Activated CD4-positive, alpha-beta T cell treated with anti-CD3 and anti-CD28 coated beads, Interleukin-2, amount 10 ng/mL, durations not matched to agents 24 days and 14 days (primary cell): ENCODE data around the gene ZNF611. TPM values are rescaled to one million over a fixed set of nuclear protein-coding genes. Genes with fewer than 3 reads are reported as not detected.
"Not testable (repeated sequence)": the region's sequence is repeated elsewhere in the genome, so short reads cannot be mapped to it uniquely, and the experiment has no call there.

Experiments
- DNase-seq: peaks from one replicate; pipeline ENCODE4 v3.0.0; 2022
- H3K27ac Mint-ChIP-seq: one replicate; pipeline ENCODE4 v1.8.0; 2022; ENCODE audit warnings: mild to moderate bottlenecking, mixed read lengths
- H3K27me3 Mint-ChIP-seq: one replicate; pipeline ENCODE4 v1.8.0; 2022; ENCODE audit warnings: mixed read lengths
- H3K36me3 Mint-ChIP-seq: one replicate; pipeline ENCODE4 v1.8.0; 2022; ENCODE audit warnings: low read depth, mild to moderate bottlenecking, mixed read lengths
- H3K4me1 Mint-ChIP-seq: one replicate; pipeline ENCODE4 v1.8.0; 2021; ENCODE audit warnings: mixed read lengths
- H3K4me3 Mint-ChIP-seq: one replicate; pipeline ENCODE4 v1.8.0; 2022; ENCODE audit warnings: mild to moderate bottlenecking, moderate library complexity, mixed read lengths
- H3K9me3 Mint-ChIP-seq: one replicate; pipeline ENCODE4 v1.8.0; 2021; ENCODE audit warnings: mixed read lengths
- intact Hi-C: fragments of 100-400 bp; cut with micrococcal nuclease; formaldehyde crosslinking; loops from one replicate; pipeline ENCODE4 v1.15.1; 2023
- total RNA-seq: library from RNA; stranded (reverse); gene quantifications from 2 replicates; pipeline ENCODE4 v1.2.3, GENCODE V29; 2022

The ZNF611 gene
- total RNA-seq: 15.9 and 18.2 TPM in 2 replicates

GRCh38 chr19:52734893-52735661, at the start of gene ZNF611:
ZNF611 (minus strand) TSS chr19:52735044; CDS start chr19:52715894, 19,150 bp downstream.
- intact Hi-C loops: loop anchor here (1.0 to 10.0 kb wide), 10 partner anchors 45 to 598 kb away; partner anchors contain the start of genes ZNF320, ZNF347, ZNF600 and ZNF808
- no peaks in the 10 kb centered on the region for H3K27me3 Mint-ChIP-seq
- peaks cover 31% of the 10 kb centered on the region for H3K36me3 Mint-ChIP-seq
- H3K4me3 Mint-ChIP-seq: peak within 1 kb of the TSS; percentile 92
- DNase-seq: peak; percentile 100
- H3K4me1 Mint-ChIP-seq: peaks cover 19% of the 10 kb centered on the region
- peaks cover 3% of the 10 kb centered on the region for H3K9me3 Mint-ChIP-seq
- H3K27ac Mint-ChIP-seq: peak within 1 kb of the TSS; percentile 88

- not testable (repeated sequence) for H3K27ac Mint-ChIP-seq, H3K4me3 Mint-ChIP-seq, DNase-seq, H3K27me3 Mint-ChIP-seq
- Mint-ChIP-seq H3K36me3 (peaks cover 72% of the 10 kb centered on the region), H3K4me1 (peaks cover 43% of the 10 kb centered on the region), H3K9me3 (peaks cover 20% of the 10 kb centered on the region)
- intact Hi-C loops: loop anchor here (10.0 kb wide), 1 partner anchor 142 kb away; the partner anchor contains the start of gene ZNF888
Measured at GRCh38 chr19:52782864-52783263, 48.0 kb upstream of the ZNF611 start.

GRCh38 chr19:52778811-52779210, 44.0 kb upstream of the ZNF611 start:
- peak overlapping the region; percentile 47 for H3K4me3 Mint-ChIP-seq
- intact Hi-C loops: no loop called here
- H3K9me3 Mint-ChIP-seq: peaks cover 33% of the 10 kb centered on the region
- peaks cover 22% of the 10 kb centered on the region for H3K4me1 Mint-ChIP-seq
- DNase-seq: peak; percentile 74
- H3K36me3 Mint-ChIP-seq: peaks cover 88% of the 10 kb centered on the region
- H3K27ac Mint-ChIP-seq: peak overlapping the region; percentile 77
- H3K27me3 Mint-ChIP-seq: no peaks in the 10 kb centered on the region

DNA sequence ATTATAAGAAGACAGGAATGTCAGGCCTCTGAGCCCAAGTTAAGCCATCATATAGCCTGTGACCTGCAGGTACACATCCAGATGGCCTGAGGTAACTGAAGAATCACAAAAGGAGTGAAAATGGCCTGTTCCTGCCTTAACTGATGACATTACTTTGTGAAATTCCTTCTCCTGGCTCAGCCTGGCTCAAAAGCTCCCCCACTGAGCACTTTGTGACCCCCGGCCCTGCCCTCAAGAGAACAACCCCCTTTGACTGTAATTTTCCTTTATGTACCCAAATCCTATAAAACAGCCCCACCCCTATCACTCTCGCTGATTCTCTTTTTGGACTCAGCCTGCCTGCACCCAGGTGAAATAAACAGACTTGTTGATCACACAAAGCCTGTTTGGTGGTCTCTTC, 21.6 kb upstream of the ZNF611 start:
- H3K9me3 Mint-ChIP-seq: peaks cover 36% of the 10 kb centered on the region
- H3K36me3 Mint-ChIP-seq, H3K4me1 Mint-ChIP-seq, H3K27ac Mint-ChIP-seq, DNase-seq, H3K27me3 Mint-ChIP-seq, intact Hi-C loops, H3K4me3 Mint-ChIP-seq: not testable (repeated sequence)

- Mint-ChIP-seq H3K36me3 (no peaks in the 10 kb centered on the region), H3K4me3 (no peak overlapping the region), H3K27me3 (no peaks in the 10 kb centered on the region), H3K27ac (no peak overlapping the region), H3K4me1 (peaks cover 6% of the 10 kb centered on the region), H3K9me3 (peaks cover 24% of the 10 kb centered on the region)
- intact Hi-C loops: loop anchor here (10.0 kb wide), 1 partner anchor 505 kb away; no protein-coding TSS in a partner anchor
- no peak for DNase-seq
Measured at GRCh38 chr19:52749780-52750179, 14.9 kb upstream of the ZNF611 start.

- H3K27ac Mint-ChIP-seq: no peak overlapping the region
- H3K36me3 Mint-ChIP-seq: no peaks in the 10 kb centered on the region
- peak; percentile 61 for DNase-seq
- peaks cover 6% of the 10 kb centered on the region for H3K4me1 Mint-ChIP-seq
- no peaks in the 10 kb centered on the region for H3K27me3 Mint-ChIP-seq
- H3K9me3 Mint-ChIP-seq: peaks cover 22% of the 10 kb centered on the region
- intact Hi-C loops: loop anchor here (10.0 kb wide), 1 partner anchor 504 kb away; no protein-coding TSS in a partner anchor
- no peak overlapping the region for H3K4me3 Mint-ChIP-seq
Measured at GRCh38 chr19:52748336-52748950, 13.6 kb upstream of the ZNF611 start.

DNA sequence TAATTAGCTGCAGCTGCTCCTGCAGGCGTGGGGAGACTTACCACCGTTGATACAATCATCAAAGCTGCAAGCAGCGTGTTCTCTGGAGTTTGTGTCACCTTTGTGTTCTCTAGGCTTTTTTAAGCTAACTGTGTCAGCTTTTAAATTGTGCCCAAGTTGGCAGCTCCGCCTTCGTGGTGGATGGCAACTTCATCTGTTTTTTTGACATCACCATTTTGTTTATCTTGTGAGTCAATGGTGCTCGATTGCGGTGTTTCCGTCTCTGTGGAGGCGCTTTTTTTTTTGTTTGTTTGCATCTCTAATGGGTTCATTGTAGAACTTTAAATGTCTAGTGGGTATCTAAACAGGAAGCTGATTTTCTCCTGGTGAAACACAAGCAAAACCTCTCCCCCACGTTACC, 11.1 kb upstream of the ZNF611 start:
- Mint-ChIP-seq H3K9me3 (peaks cover 18% of the 10 kb centered on the region), H3K4me1 (peaks cover 22% of the 10 kb centered on the region)
- H3K4me3 Mint-ChIP-seq, H3K27me3 Mint-ChIP-seq, DNase-seq, H3K27ac Mint-ChIP-seq, H3K36me3 Mint-ChIP-seq: not testable (repeated sequence)
- intact Hi-C loops: loop anchor here (10.0 kb wide), 1 partner anchor 501 kb away; no protein-coding TSS in a partner anchor

GRCh38 chr19:52743091-52743490, 8.2 kb upstream of the ZNF611 start:
- Mint-ChIP-seq H3K4me1 (peaks cover 24% of the 10 kb centered on the region), H3K9me3 (peaks cover 21% of the 10 kb centered on the region), H3K36me3 (peaks cover 3% of the 10 kb centered on the region), H3K4me3 (no peak overlapping the region), H3K27ac (no peak overlapping the region), H3K27me3 (no peaks in the 10 kb centered on the region)
- DNase-seq: no peak
- intact Hi-C loops: loop anchor here (10.0 kb wide), 1 partner anchor 498 kb away; no protein-coding TSS in a partner anchor

DNA sequence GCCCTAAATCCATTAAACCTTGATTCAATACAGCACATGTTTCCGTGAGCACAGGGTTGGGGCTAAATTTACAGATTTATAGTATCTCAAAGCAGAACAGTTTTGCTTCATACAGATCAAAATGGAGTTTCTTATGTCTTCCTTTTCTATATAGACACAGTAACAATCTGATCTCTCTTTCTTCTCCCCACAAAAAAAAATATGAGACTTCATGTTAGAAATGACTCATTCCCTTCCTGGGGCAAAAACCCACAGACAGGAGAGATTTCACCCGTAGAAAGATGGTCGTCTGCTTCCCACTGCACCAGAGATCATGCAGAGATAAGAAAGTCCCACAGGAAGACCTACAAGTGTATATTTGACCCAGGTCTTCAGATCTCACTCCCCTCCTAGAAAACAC, 7.7 kb upstream of the ZNF611 start:
- Mint-ChIP-seq H3K4me3 (no peak overlapping the region), H3K27ac (no peak overlapping the region), H3K4me1 (peaks cover 24% of the 10 kb centered on the region), H3K27me3 (no peaks in the 10 kb centered on the region), H3K9me3 (peaks cover 21% of the 10 kb centered on the region), H3K36me3 (peaks cover 3% of the 10 kb centered on the region)
- intact Hi-C loops: loop anchor here (10.0 kb wide), 1 partner anchor 498 kb away; no protein-coding TSS in a partner anchor
- peak; percentile 61 for DNase-seq

- H3K4me3 Mint-ChIP-seq: no peak overlapping the region
- peaks cover 21% of the 10 kb centered on the region for H3K9me3 Mint-ChIP-seq
- H3K27ac Mint-ChIP-seq: no peak overlapping the region
- peaks cover 3% of the 10 kb centered on the region for H3K36me3 Mint-ChIP-seq
- intact Hi-C loops: loop anchor here (10.0 kb wide), 1 partner anchor 497 kb away; no protein-coding TSS in a partner anchor
- peaks cover 24% of the 10 kb centered on the region for H3K4me1 Mint-ChIP-seq
- DNase-seq: no peak
- H3K27me3 Mint-ChIP-seq: no peaks in the 10 kb centered on the region
Measured at GRCh38 chr19:52741951-52742485, 7.2 kb upstream of the ZNF611 start.

DNA sequence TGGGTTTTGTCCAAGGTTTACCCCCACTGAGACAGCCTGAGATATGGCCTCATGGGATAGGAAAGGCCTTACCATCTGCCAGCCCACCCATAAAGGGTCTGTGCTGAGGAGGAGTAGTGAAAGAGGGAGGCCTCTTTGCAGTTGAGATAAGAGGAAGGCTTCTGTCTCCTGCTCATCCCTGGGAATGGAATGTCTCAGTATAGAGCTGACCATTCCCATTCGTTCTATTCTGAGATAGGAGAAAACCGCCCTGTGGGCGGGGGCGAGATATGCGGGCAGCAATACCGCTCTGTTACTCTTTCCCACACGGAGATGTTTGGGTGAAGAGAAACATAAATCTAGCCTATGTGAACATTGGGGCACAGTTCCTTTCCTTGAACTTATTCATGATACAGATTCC, 6.5 kb upstream of the ZNF611 start:
- intact Hi-C loops: loop anchor here (10.0 kb wide), 1 partner anchor 497 kb away; no protein-coding TSS in a partner anchor
- not testable (repeated sequence) for H3K36me3 Mint-ChIP-seq, H3K4me3 Mint-ChIP-seq, H3K27ac Mint-ChIP-seq, DNase-seq, H3K27me3 Mint-ChIP-seq
- Mint-ChIP-seq H3K4me1 (peaks cover 23% of the 10 kb centered on the region), H3K9me3 (peaks cover 21% of the 10 kb centered on the region)

DNA sequence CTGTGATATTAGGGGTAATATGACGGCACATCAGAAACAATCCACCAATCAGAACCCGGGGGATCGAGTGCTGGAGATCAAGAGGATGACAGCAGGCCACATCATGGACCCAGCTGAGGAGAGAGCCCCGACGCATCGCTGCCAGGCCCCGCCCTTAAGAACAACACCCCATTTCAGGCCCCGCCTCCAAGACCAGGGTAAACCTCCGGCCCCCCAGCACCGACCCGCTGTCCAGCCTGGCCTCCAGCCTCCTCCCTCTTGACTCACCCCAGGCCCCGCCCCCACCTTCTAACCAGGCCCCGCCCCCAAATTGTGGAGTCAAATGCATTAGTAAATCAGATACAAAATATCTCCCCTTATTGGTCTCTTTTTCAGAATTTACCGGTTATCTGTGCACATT, 4.7 kb upstream of the ZNF611 start:
- peaks cover 15% of the 10 kb centered on the region for H3K9me3 Mint-ChIP-seq

DNA sequence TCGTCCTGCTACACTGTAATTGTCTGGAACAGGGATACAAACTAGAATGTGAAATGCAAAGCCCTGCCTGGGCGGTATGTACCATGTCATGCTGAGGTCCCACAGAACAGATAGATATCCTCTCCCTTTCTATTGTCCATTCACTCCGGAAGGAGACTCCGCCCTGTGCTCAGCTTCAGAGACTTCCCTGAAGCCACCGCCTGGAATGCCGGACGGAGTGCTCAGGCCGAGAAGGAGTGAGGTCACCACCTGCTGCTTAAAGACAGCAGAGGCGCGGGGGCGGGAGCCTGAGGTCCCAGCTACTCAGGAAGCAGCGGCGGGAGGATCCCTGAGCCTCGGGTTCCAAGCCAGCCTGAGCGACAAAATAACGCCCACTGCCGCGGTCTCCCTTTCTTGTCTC, 890 bp upstream of the ZNF611 start:
- Mint-ChIP-seq H3K4me3 (peak overlapping the region; percentile 92), H3K27ac (peak overlapping the region; percentile 88), H3K9me3 (peaks cover 10% of the 10 kb centered on the region), H3K27me3 (no peaks in the 10 kb centered on the region), H3K36me3 (peaks cover 28% of the 10 kb centered on the region), H3K4me1 (peaks cover 21% of the 10 kb centered on the region)
- DNase-seq: peak; percentile 64
- intact Hi-C loops: loop anchor here (1.0 to 10.0 kb wide), 10 partner anchors 45 to 598 kb away; partner anchors contain the start of genes ZNF320, ZNF347, ZNF600 and ZNF808

More for the DNA sequence above, 4.7 kb upstream of the ZNF611 start:
- H3K4me3 Mint-ChIP-seq: no peak overlapping the region
- H3K27me3 Mint-ChIP-seq: no peaks in the 10 kb centered on the region
- DNase-seq: no peak
- intact Hi-C loops: loop anchor here (5.0 to 10.0 kb wide), 4 partner anchors 48 to 225 kb away; partner anchors contain the start of genes ZNF600, ZNF808 and ZNF816
- H3K27ac Mint-ChIP-seq: no peak overlapping the region
- H3K4me1 Mint-ChIP-seq: peaks cover 24% of the 10 kb centered on the region
- H3K36me3 Mint-ChIP-seq: peaks cover 7% of the 10 kb centered on the region
